GM12878 (cell line): Measurements from ENCODE around the gene PIK3C2B. TPM values are rescaled to one million over a fixed set of nuclear protein-coding genes. Genes with fewer than 3 reads are reported as not detected.

Experiments
- ATAC-seq: fragments of 200-7000 bp; cut with Tn5 transposase; 3 replicates; pipeline ENCODE4 v1.9.1; 2020; ENCODE audit warnings: mild to moderate bottlenecking, moderate library complexity
- BruUV-seq: library from RNA; stranded (reverse); fragments of 400-500 nt; replicated peaks from 2 replicates; lab custom pipeline; 2021; lab: Mats Ljungman, UMichigan
- CTCF ChIA-PET: fragments of 300-600 bp; sonication (Branson Sonifier 250); formaldehyde crosslinking; extraction: SDS; loops from one replicate; lab custom pipeline; 2021; ENCODE audit warnings: inconsistent platforms; lab: Yijun Ruan, JAX
- POLR2A ChIA-PET: fragments of 350-600 bp; formaldehyde crosslinking; extraction: SDS; loops from one replicate; lab custom pipeline; 2021; ENCODE audit warnings: inconsistent platforms; lab: Charles Lee
- RAD21 ChIA-PET: fragments of 300-600 bp; sonication (Branson Sonifier 250); formaldehyde crosslinking; loops from one replicate; lab custom pipeline; 2023; ENCODE audit warnings: antibody characterized with exemption; ENCODE audit not compliant: unreplicated experiment; lab: Charles Lee
- SMC1A ChIA-PET: fragments of 300-600 bp; sonication (Branson Sonifier 250); formaldehyde crosslinking; loops from one replicate; lab custom pipeline; 2023; ENCODE audit not compliant: unreplicated experiment, uncharacterized antibody; lab: Charles Lee
- DNase-seq: peaks from one replicate; pipeline ENCODE4 v3.0.0-alpha.2; 2011; ENCODE audit warnings: low read depth, low spot score
- FAIRE-seq: peaks from 3 replicates; lab custom pipeline; 2011; peaks lifted over from hg19 to GRCh38; lab: Jason Lieb, UNC
- H2AFZ ChIP-seq: 2 replicates; pipeline ENCODE4 v1.6.0; 2011; ENCODE audit warnings: low read depth, low read length, control low read depth; ENCODE audit not compliant: control insufficient read depth
- H3K27ac ChIP-seq: 2 replicates; pipeline ENCODE4 v1.5.1; 2011; ENCODE audit warnings: control low read depth; ENCODE audit not compliant: control insufficient read depth, insufficient read depth
- H3K27me3 ChIP-seq, 2 experiments: replicated peaks in 1 of 2; 2 replicates each; pipeline versions ENCODE4 v1.6.0 to v1.6.1; 2011; ENCODE audit warnings: low read length in 1 of 2; ENCODE audit not compliant: control insufficient read depth in 2 of 2, insufficient read depth in 2 of 2
- H3K36me3 ChIP-seq, 2 experiments: 2 replicates each; pipeline ENCODE4 v1.5.1; 2011; ENCODE audit warnings: low read length in 1 of 2; ENCODE audit not compliant: control insufficient read depth in 2 of 2, insufficient read depth in 2 of 2
- H3K4me1 ChIP-seq: 2 replicates; pipeline ENCODE4 v1.6.1; 2011; ENCODE audit warnings: mild to moderate bottlenecking, low read length, moderate library complexity, mixed read lengths; ENCODE audit not compliant: control insufficient read depth, insufficient read depth
- H3K4me2 ChIP-seq: 2 replicates; pipeline ENCODE4 v1.6.0; 2011; ENCODE audit warnings: control low read depth; ENCODE audit not compliant: control insufficient read depth, insufficient read depth
- H3K4me3 ChIP-seq: fragments of 200-600 bp; sonication (generic); 2 replicates; pipeline ENCODE4 v1.5.1; 2016
- H3K79me2 ChIP-seq: 2 replicates; pipeline ENCODE4 v1.6.0; 2011; ENCODE audit warnings: low read length; ENCODE audit not compliant: control insufficient read depth, insufficient read depth
- H3K9ac ChIP-seq: 2 replicates; pipeline ENCODE4 v1.8.0; 2011; ENCODE audit warnings: low read length, control low read depth, mixed read lengths; ENCODE audit not compliant: control insufficient read depth, insufficient read depth
- H3K9me3 ChIP-seq: replicated peaks from 3 replicates; pipeline ENCODE4 v1.5.1; 2011; ENCODE audit warnings: mild to moderate bottlenecking, low read length; ENCODE audit not compliant: control insufficient read depth, insufficient read depth
- H4K20me1 ChIP-seq: 2 replicates; pipeline ENCODE4 v1.6.0; 2011; ENCODE audit not compliant: control insufficient read depth, insufficient read depth
- MXI1 ChIP-seq: fragments of 150-350 bp; IDR thresholded peaks from 2 replicates; pipeline ENCODE4 v1.6.1; 2011; ENCODE audit warnings: low read depth, mild to moderate bottlenecking, inconsistent platforms, low read length, improper control_type of control experiment
- in situ Hi-C: fragments of 300-500 bp; cut with MboI; formaldehyde crosslinking; loops from 9 replicates; pipeline ENCODE4 v1.14.3; 2018; ENCODE audit warnings: mixed read lengths
- intact Hi-C: fragments of 100-400 bp; cut with micrococcal nuclease; formaldehyde crosslinking; loops from one replicate; pipeline ENCODE4 v1.14.2; 2022; ENCODE audit not compliant: unreplicated experiment
- polyA plus RNA-seq, 11 experiments: library from polyadenylated mRNA; depleted of rRNA in 4 of 11; unstranded in 6 of 11; stranded (reverse) in 5 of 11; fragments of >200 nt; fragmentation: Nextera tagmentation in 4 of 11; fragmentation: Illumina TruSeq in 1 of 11; extraction: Ambion mirVana in 4 of 11; extraction: Trizol in 1 of 11; gene quantifications; 1 replicate in 1 of 11; 2 replicates in 10 of 11; pipeline versions ENCODE4 v1.2.1 to v1.2.3, GENCODE V29; 2011 to 2016; ENCODE audit warnings: inconsistent platforms in 2 of 11, missing spikeins in 2 of 11, low read depth in 1 of 11
- total RNA-seq, 4 experiments: library from RNA; depleted of rRNA in 3 of 4; stranded (reverse); fragments of >200 nt in 3 of 4; fragmentation: Illumina TruSeq in 1 of 4; extraction: Trizol in 1 of 4; gene quantifications; 2 replicates each; pipeline versions ENCODE4 v1.2.1 to v1.2.3, GENCODE V29; 2013 to 2021
- TF ChIP-seq, protein P1 (sequence below): fragments of 450-650 bp; IDR thresholded peaks from 2 replicates; pipeline ENCODE4 v1.6.1; 2017; ENCODE audit warnings: mild to moderate bottlenecking

PIK3C2B gene
- total and polyA plus RNA-seq, 10 of the 15 experiments (the other 5 are each of a cell fraction or from before 2014, with no cell fraction given) = 2.2 to 38.1 (median 11.4) TPM

DNA sequence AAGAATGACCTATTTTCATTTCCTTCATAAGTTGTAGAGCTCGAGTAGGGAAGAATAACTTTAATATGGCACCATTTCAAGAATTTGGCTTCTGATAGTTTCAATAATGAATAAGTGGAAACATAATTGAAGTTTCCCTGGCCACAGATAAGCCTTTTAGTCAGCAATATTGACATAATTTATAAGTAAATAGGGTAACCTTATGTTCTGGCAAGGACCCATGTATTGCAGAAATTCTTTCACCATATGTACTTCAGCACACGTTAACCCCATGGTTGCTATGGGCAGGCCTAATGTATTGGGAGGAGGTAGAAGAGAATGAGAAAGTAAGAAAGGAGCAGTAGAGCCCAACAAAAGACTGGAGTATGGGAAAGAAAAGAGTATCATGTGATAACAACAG, 47.0 kb upstream of the PIK3C2B start (continued):
- TF ChIP-seq, protein P1, sequence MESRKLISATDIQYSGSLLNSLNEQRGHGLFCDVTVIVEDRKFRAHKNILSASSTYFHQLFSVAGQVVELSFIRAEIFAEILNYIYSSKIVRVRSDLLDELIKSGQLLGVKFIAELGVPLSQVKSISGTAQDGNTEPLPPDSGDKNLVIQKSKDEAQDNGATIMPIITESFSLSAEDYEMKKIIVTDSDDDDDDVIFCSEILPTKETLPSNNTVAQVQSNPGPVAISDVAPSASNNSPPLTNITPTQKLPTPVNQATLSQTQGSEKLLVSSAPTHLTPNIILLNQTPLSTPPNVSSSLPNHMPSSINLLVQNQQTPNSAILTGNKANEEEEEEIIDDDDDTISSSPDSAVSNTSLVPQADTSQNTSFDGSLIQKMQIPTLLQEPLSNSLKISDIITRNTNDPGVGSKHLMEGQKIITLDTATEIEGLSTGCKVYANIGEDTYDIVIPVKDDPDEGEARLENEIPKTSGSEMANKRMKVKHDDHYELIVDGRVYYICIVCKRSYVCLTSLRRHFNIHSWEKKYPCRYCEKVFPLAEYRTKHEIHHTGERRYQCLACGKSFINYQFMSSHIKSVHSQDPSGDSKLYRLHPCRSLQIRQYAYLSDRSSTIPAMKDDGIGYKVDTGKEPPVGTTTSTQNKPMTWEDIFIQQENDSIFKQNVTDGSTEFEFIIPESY = no peak

DNA sequence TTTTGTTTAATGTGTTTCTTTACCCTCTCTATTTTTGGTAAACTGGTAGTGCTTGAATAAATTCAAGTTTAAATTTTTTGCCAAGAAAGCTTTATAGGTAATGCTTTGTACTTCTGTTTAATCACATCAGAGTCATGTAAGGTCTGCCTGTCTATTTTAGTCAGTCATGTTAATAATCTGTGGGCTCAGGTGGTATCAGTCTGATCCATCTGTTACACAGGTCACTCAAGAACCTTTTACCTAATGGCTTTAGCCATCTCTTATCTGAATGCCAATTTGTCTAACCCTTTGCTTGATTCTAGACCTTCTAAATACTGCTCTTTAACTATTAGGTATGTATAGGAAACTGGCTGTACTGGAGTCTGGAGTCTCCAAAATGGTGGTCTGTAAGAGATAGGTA, 38.2 kb upstream of the PIK3C2B start:
- ChIA-PET POLR2A (interaction anchor here (1.5 kb wide), 1 partner anchor 17 kb away, joined by 4 read pairs; the partner anchor contains the start of gene MDM4), SMC1A (interaction anchor here (0.7 to 2.2 kb wide), 3 partner anchors 12 to 292 kb away, joined by 3 to 15 read pairs (median 3); partner anchors contain the start of gene MDM4), CTCF (interaction anchor here (0.6 to 1.3 kb wide), 4 partner anchors 7 to 274 kb away, joined by 3 read pairs; no protein-coding TSS in a partner anchor), RAD21 (no interaction called here)
- H3K79me2 ChIP-seq = no peaks in the 10 kb centered on the region; the same call in 1 of the 2 replicates
- intact Hi-C loops = no loop called here
- no peak for DNase-seq
- FAIRE-seq = no peak
- peaks cover 14 to 39% of the 10 kb centered on the region in 2 experiments for H3K36me3 ChIP-seq
- no peak overlapping the region for H3K4me2 ChIP-seq
- in situ Hi-C loops = no loop called here
- TF ChIP-seq MXI1 = no peak
- H3K9ac ChIP-seq = no peak overlapping the region
- H3K9me3 ChIP-seq = no peaks in the 10 kb centered on the region
- no peak overlapping the region for H3K4me3 ChIP-seq
- no peak overlapping the region for H2AFZ ChIP-seq
- no peak for ATAC-seq
- H4K20me1 ChIP-seq = no peaks in the 10 kb centered on the region
- H3K4me1 ChIP-seq = peaks cover 23% of the 10 kb centered on the region
- TSS peak; percentile 11 for BruUV-seq
- H3K27me3 ChIP-seq = no peaks in the 10 kb centered on the region
- H3K27ac ChIP-seq = no peak overlapping the region
